ENCODE data around the gene ACAP2. TPM values are rescaled to one million over a fixed set of nuclear protein-coding genes. Genes with fewer than 3 reads are reported as not detected.

ACAP2 gene
- total and polyA plus RNA-seq, 3 donors from 2014 or later: 31.6 to 78.2 (median 72.3) TPM

DNA sequence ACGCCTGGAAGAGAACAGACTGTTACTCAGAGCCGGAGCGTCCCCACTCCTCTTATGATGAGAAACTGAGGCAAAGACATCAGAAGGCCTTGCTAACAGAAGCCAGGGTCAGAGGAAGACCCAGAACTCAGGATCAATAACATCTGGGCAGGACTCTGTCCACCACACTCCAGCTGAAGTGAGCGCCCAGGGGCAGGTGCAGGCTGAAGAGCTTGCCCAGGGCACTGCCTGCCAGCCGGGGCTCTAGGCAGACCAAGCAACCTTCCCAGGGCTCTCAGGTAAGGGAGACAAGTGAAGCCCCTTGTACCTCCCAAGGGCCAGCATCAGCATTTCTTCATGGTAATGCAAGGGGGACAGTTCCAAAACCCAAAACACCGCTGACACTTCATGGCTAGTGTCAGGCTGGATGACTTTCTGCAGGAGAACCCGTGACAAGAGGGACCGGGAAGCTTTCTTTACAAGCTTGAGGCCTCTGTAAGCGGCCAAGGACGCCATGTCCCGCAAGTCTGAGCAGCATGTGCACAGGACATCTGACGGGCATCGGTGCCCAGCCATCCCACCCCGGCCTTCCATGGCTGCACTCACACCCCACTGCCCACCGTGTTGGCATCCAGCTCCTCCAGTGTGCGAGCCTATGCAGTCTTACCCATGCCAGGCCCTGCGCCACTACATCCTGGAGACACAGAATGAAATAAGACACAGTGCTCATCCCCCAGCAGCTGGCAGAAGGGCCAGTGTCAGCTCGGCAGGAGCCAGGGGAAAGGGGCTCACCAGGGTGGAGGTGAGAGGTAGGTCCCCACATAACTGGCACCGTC is 186.0 kb downstream of the ACAP2 start:
- TF ChIP-seq, protein P1, sequence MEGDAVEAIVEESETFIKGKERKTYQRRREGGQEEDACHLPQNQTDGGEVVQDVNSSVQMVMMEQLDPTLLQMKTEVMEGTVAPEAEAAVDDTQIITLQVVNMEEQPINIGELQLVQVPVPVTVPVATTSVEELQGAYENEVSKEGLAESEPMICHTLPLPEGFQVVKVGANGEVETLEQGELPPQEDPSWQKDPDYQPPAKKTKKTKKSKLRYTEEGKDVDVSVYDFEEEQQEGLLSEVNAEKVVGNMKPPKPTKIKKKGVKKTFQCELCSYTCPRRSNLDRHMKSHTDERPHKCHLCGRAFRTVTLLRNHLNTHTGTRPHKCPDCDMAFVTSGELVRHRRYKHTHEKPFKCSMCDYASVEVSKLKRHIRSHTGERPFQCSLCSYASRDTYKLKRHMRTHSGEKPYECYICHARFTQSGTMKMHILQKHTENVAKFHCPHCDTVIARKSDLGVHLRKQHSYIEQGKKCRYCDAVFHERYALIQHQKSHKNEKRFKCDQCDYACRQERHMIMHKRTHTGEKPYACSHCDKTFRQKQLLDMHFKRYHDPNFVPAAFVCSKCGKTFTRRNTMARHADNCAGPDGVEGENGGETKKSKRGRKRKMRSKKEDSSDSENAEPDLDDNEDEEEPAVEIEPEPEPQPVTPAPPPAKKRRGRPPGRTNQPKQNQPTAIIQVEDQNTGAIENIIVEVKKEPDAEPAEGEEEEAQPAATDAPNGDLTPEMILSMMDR (IDR thresholded peaks at IDR 0.05): no peak
- no peak for TF ChIP-seq POLR2A (IDR thresholded peaks at IDR 0.05)
- Histone ChIP-seq H3K27ac (no peak overlapping the region), H3K4me1 (peaks cover 12% of the 10 kb centered on the region)

DNA sequence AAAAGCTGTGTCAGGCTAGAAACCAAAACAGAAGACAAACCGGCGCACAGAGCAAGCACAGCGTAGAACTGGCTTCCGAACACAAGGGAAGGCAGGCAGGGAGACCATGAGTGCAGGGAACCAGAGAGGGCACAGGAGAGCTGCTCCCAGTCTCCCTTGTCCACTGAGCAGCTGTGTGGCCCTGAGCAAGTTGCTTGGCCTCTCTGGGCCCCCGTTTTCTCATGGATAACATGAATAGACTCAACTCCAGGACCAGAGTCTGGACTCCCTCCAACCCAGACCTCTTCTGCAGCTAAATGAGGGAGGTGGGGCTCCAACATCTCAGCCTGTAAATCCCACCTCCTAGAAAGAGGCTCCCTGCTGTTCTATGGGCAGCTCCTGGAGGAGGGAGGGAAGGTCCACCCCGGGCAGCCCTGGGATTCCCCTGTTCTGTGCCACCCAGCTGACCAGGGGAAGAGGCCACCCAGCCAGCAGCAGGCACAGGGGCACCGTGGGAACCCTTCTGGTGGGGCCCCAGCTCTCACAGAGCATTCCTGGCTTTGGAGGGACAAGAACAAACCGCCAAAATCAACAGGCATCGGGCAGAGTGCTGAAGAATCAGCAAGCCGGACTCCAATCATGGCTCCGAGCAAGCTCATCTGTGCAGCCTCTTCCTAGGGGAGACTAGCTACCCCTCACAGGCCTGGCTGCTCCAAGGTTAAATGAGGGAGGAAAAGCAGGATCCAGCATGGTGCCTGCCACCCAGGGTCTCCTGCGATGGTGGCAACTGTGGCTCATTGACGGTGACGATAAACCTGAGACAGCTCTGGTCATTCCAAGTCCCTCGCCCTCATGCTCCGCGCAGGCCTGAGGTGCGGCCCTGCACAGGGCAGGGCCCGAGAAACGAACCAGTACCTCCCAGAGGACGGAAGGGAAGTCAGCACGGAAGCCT is 187.0 kb downstream of the ACAP2 start:
- WGBS, 2 donors: 91% methylated on average over 20 to 22 of the region's 22 CpGs
- intact Hi-C loops (cut with DNase I; ENCODE audit: low total_unique reads): loop anchor here (5.0 to 10.0 kb wide), 2 partner anchors 141 to 569 kb away; partner anchors contain the start of gene FAM43A
- H3K9me3 ChIP-seq: no peaks in the 10 kb centered on the region
- H3K27me3 ChIP-seq: no peaks in the 10 kb centered on the region
- H3K36me3 ChIP-seq (ENCODE audit: low read depth, missing control alignments): no peaks in the 10 kb centered on the region
- no peak for DNase-seq
- no peak overlapping the region for H3K27ac ChIP-seq
- TF ChIP-seq, protein P1 (IDR thresholded peaks at IDR 0.05): no peak
- TF ChIP-seq POLR2A (IDR thresholded peaks at IDR 0.05): no peak
- H3K4me1 ChIP-seq: peaks cover 12% of the 10 kb centered on the region
- no peak overlapping the region for H3K4me3 ChIP-seq

More for the DNA sequence above, 186.0 kb downstream of the ACAP2 start:
- DNase-seq: no peak
- intact Hi-C loops (cut with DNase I; ENCODE audit: low total_unique reads): loop anchor here (5.0 to 10.0 kb wide), 2 partner anchors 142 to 570 kb away; partner anchors contain the start of gene FAM43A
- Histone ChIP-seq H3K36me3 (ENCODE audit: low read depth, missing control alignments) (no peaks in the 10 kb centered on the region), H3K4me3 (no peak overlapping the region), H3K27me3 (no peaks in the 10 kb centered on the region), H3K9me3 (no peaks in the 10 kb centered on the region)
- 94 to 97% methylated on average over 10 to 19 of the region's 19 CpGs for WGBS, 2 donors

DNA sequence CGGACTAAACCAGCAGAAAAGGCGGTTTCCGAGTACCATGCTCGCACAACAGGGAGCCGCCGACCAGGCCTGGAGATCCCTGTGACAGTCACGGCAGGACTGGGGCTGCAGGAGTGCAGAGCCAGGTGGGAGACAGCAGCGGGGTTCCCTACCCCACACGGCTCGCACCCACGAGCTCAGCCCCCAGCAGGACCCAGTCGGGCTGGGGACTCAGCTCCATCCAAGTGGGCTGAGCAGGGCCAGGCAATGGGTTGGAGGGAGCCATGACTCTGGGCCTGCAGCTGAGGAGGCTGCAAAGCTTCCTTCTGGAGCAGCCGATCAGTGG is 187.7 kb downstream of the ACAP2 start:
- Histone ChIP-seq H3K4me3 (no peak overlapping the region), H3K4me1 (peaks cover 12% of the 10 kb centered on the region), H3K36me3 (ENCODE audit: low read depth, missing control alignments) (no peaks in the 10 kb centered on the region), H3K9me3 (no peaks in the 10 kb centered on the region), H3K27me3 (no peaks in the 10 kb centered on the region), H3K27ac (no peak overlapping the region)
- no peak for DNase-seq
- TF ChIP-seq, protein P1 (IDR thresholded peaks at IDR 0.05): no peak
- no peak for TF ChIP-seq POLR2A (IDR thresholded peaks at IDR 0.05)
- intact Hi-C loops (cut with DNase I; ENCODE audit: low total_unique reads): loop anchor here (5.0 to 10.0 kb wide), 2 partner anchors 140 to 568 kb away; partner anchors contain the start of gene FAM43A
- WGBS, 2 donors: 93 to 97% methylated on average over 6 to 13 of the region's 13 CpGs

DNA sequence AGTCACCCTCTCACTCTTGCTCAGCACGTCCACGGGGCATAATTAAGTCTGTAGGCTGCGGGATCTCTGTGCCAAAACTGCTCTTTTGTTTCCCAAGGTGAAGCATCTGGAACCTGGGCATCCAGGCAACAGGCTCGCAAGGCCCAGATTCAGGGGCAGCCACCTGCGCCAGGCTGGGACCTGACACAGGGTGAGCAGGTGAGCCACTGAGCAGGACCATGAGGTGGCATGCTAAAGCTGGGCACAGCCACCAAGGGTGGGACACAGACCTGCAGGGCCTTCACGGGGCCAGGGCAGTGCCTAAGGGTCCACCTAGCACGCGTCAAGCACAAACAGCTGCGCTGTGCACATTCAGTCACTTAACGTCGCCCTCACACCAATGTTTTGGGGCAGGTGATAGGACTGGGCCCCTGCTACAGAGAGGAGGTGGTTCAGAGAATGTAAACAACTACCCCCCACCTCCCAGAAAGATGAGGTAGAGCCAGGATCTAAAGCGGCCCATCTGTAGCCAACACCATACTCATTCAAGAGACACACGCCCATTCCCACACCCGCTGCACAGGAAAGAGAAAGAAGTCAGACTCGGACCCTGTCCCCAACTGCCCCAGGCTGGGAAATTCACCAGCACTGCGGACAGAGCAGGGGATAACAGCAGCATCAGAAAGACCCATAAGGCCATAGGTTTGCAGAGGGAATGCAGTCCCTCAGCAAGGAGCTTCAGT is 188.2 kb downstream of the ACAP2 start:
- no peak for DNase-seq
- H3K27me3 ChIP-seq: no peaks in the 10 kb centered on the region
- H3K4me1 ChIP-seq: peaks cover 12% of the 10 kb centered on the region
- H3K9me3 ChIP-seq: no peaks in the 10 kb centered on the region
- TF ChIP-seq, protein P1 (IDR thresholded peaks at IDR 0.05): no peak
- TF ChIP-seq POLR2A (IDR thresholded peaks at IDR 0.05): no peak
- no peak overlapping the region for H3K27ac ChIP-seq
- H3K4me3 ChIP-seq: no peak overlapping the region
- 73 to 91% methylated on average over 3 to 16 of the region's 16 CpGs for WGBS, 2 donors
- intact Hi-C loops (cut with DNase I; ENCODE audit: low total_unique reads): loop anchor here (5.0 to 10.0 kb wide), 2 partner anchors 140 to 567 kb away; partner anchors contain the start of gene FAM43A
- H3K36me3 ChIP-seq (ENCODE audit: low read depth, missing control alignments): no peaks in the 10 kb centered on the region

Data from testis (tissue), 3 donors.